CD4-positive, alpha-beta T cell (primary cell): ENCODE data around the gene HNRNPA1L2. TPM values are rescaled to one million over a fixed set of nuclear protein-coding genes. Genes with fewer than 3 reads are reported as not detected.
"Not testable (repeated sequence)": the region's sequence is repeated elsewhere in the genome, so short reads cannot be mapped to it uniquely, and the experiment has no call there.

Source experiments
- ATAC-seq: fragments of 200-7000 bp; cut with Tn5 transposase; one replicate; pipeline ENCODE4 v1.10.0; 2022; ENCODE audit warnings: mild to moderate bottlenecking; ENCODE audit not compliant: poor library complexity
- CTCF ChIA-PET: fragments of 350-600 bp; sonication (Branson Sonifier 250); formaldehyde crosslinking; loops from one replicate; lab custom pipeline; 2021; ENCODE audit warnings: antibody characterized with exemption, inconsistent platforms; lab: Charles Lee
- POLR2A ChIA-PET: fragments of 350-600 bp; sonication (Branson Sonifier 250); formaldehyde crosslinking; loops from one replicate; lab custom pipeline; 2021; ENCODE audit warnings: antibody characterized with exemption, inconsistent platforms; lab: Charles Lee
- DNase-seq, 14 experiments: peaks; one replicate each; pipeline ENCODE4 v3.0.0-alpha.2; 2013 to 2020; ENCODE audit warnings: mixed read lengths in 2 of 14
- H3K27ac ChIP-seq, 2 donors: one replicate each; pipeline versions ENCODE4 v1.5.1 to v1.7.0; 2013; ENCODE audit warnings: low read length in 2 of 2, low read depth in 1 of 2, mild to moderate bottlenecking in 1 of 2
- H3K27me3 ChIP-seq, 2 experiments: 1 replicate in 1 of 2; 2 replicates in 1 of 2; pipeline versions ENCODE4 v1.6.1 to v1.7.0; 2013; ENCODE audit warnings: low read length in 2 of 2, control low read depth in 1 of 2, mild to moderate bottlenecking in 1 of 2, moderate library complexity in 1 of 2; ENCODE audit not compliant: insufficient read depth in 2 of 2, control insufficient read depth in 1 of 2
- H3K36me3 ChIP-seq: one replicate; pipeline ENCODE4 v1.6.1; 2013; ENCODE audit warnings: low read length, control low read depth; ENCODE audit not compliant: insufficient read depth
- H3K4me1 ChIP-seq: one replicate; pipeline ENCODE4 v1.6.1; 2013; ENCODE audit warnings: low read length, control low read depth; ENCODE audit not compliant: insufficient read depth
- H3K4me3 ChIP-seq: one replicate; pipeline ENCODE4 v1.5.1; 2013; ENCODE audit warnings: mild to moderate bottlenecking, low read length, moderate library complexity
- H3K9me3 ChIP-seq, 2 experiments: 1 replicate in 1 of 2; 2 replicates in 1 of 2; pipeline versions ENCODE4 v1.6.1 to v1.7.0; 2013; ENCODE audit warnings: low read length in 2 of 2, mild to moderate bottlenecking in 2 of 2, control low read depth in 1 of 2, moderate library complexity in 1 of 2; ENCODE audit not compliant: control insufficient read depth in 1 of 2, insufficient read depth in 1 of 2
- H3K27ac Mint-ChIP-seq: one replicate; pipeline ENCODE4 v1.8.0; 2020; ENCODE audit warnings: mixed read lengths
- H3K27me3 Mint-ChIP-seq: one replicate; pipeline ENCODE4 v1.8.0; 2021; ENCODE audit warnings: mixed read lengths
- H3K36me3 Mint-ChIP-seq: one replicate; pipeline ENCODE4 v1.8.0; 2021; ENCODE audit warnings: low read depth, mixed read lengths
- H3K4me1 Mint-ChIP-seq: one replicate; pipeline ENCODE4 v1.8.0; 2021; ENCODE audit warnings: low read depth, mixed read lengths
- H3K4me3 Mint-ChIP-seq: one replicate; pipeline ENCODE4 v1.8.0; 2020; ENCODE audit warnings: mild to moderate bottlenecking, mixed read lengths
- H3K9me3 Mint-ChIP-seq: one replicate; pipeline ENCODE4 v1.8.0; 2020; ENCODE audit warnings: mixed read lengths
- intact Hi-C, 2 experiments: fragments of 100-400 bp; cut with DNase I in 1 of 2; cut with micrococcal nuclease in 1 of 2; formaldehyde crosslinking; loops; one replicate each; pipeline versions ENCODE4 v1.15.1 to v1.9.0; 2023 to 2025; cut with DNase I, micrococcal nuclease
- total RNA-seq, 174 experiments: library from RNA in 2 of 174; stranded (reverse) in 2 of 174; gene quantifications; one replicate each; pipeline ENCODE4 v1.2.3 and lab custom pipeline; 2021 to 2026
- TF ChIP-seq, protein P1 (sequence below): fragments of 200-600 bp; IDR thresholded peaks from one replicate; pipeline ENCODE4 v1.8.0; 2022; ENCODE audit warnings: antibody characterized with exemption, mild to moderate bottlenecking

HNRNPA1L2 gene
- total RNA-seq, 2 experiments from 2014 or later: 15.5 to 17.1 TPM

GRCh38 chr13:52673465-52673864 lies 31.2 kb downstream of the HNRNPA1L2 start:
- CTCF ChIA-PET: no interaction called here
- ATAC-seq (no peak), DNase-seq (no peak)
- Histone ChIP-seq H3K27me3 (no peaks in the 10 kb centered on the region), H3K4me1 (no peaks in the 10 kb centered on the region), H3K9me3 (no peaks in the 10 kb centered on the region), H3K4me3 (no peak overlapping the region), H3K36me3 (peaks cover 55% of the 10 kb centered on the region), H3K27ac (no peak overlapping the region)
- no peaks in the 10 kb centered on the region for H3K27me3 Mint-ChIP-seq
- peaks cover 73% of the 10 kb centered on the region for H3K36me3 Mint-ChIP-seq
- TF ChIP-seq, protein P1, sequence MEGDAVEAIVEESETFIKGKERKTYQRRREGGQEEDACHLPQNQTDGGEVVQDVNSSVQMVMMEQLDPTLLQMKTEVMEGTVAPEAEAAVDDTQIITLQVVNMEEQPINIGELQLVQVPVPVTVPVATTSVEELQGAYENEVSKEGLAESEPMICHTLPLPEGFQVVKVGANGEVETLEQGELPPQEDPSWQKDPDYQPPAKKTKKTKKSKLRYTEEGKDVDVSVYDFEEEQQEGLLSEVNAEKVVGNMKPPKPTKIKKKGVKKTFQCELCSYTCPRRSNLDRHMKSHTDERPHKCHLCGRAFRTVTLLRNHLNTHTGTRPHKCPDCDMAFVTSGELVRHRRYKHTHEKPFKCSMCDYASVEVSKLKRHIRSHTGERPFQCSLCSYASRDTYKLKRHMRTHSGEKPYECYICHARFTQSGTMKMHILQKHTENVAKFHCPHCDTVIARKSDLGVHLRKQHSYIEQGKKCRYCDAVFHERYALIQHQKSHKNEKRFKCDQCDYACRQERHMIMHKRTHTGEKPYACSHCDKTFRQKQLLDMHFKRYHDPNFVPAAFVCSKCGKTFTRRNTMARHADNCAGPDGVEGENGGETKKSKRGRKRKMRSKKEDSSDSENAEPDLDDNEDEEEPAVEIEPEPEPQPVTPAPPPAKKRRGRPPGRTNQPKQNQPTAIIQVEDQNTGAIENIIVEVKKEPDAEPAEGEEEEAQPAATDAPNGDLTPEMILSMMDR: no peak
- H3K4me3 Mint-ChIP-seq: no peak overlapping the region
- POLR2A ChIA-PET: no interaction called here
- no peak overlapping the region for H3K27ac Mint-ChIP-seq
- H3K9me3 Mint-ChIP-seq: no peaks in the 10 kb centered on the region
- peaks cover 18% of the 10 kb centered on the region for H3K4me1 Mint-ChIP-seq
- intact Hi-C loops: no loop called here

- TF ChIP-seq, protein P1: no peak
- intact Hi-C loops: no loop called here
- DNase-seq (no peak), ATAC-seq (no peak)
- Mint-ChIP-seq H3K9me3 (no peaks in the 10 kb centered on the region), H3K27me3 (no peaks in the 10 kb centered on the region), H3K4me1 (peaks cover 6% of the 10 kb centered on the region), H3K36me3 (peaks cover 83% of the 10 kb centered on the region), H3K4me3 (no peak overlapping the region), H3K27ac (no peak overlapping the region)
- H3K9me3 ChIP-seq: no peaks in the 10 kb centered on the region
- no peak overlapping the region for H3K27ac ChIP-seq
- H3K4me3 ChIP-seq: no peak overlapping the region
- no peaks in the 10 kb centered on the region for H3K4me1 ChIP-seq
- peaks cover 68% of the 10 kb centered on the region for H3K36me3 ChIP-seq
- H3K27me3 ChIP-seq: no peaks in the 10 kb centered on the region
- POLR2A ChIA-PET: interaction anchor here (1.0 kb wide), 1 partner anchor 61 kb away, joined by 3 read pairs; no protein-coding TSS in a partner anchor
- CTCF ChIA-PET: no interaction called here
Measured at GRCh38 chr13:52677823-52678222, 35.6 kb downstream of the HNRNPA1L2 start.

DNA sequence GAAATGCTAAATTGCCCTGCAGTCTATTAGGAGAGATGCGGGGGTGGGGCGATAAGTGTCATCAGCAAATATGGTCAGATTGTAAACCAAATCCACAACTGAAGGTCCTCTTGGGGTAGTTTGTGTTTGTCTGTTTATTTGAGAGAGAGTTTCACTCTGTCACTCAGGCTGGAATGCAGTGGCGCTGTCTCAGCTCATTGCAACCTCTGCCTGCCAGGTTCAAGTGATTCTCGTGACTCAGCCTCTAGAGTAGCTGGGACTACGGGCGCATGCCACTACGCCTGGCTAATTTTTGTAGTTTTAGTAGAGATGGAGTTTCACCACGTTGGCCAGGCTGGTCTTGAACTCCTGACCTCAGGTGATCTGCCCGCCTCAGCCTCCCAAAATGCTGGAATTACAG lies 43.6 kb downstream of the HNRNPA1L2 start:
- H3K27me3 Mint-ChIP-seq, H3K4me1 Mint-ChIP-seq, DNase-seq, H3K9me3 Mint-ChIP-seq, intact Hi-C loops, POLR2A ChIA-PET, H3K27ac Mint-ChIP-seq, H3K9me3 ChIP-seq, H3K27me3 ChIP-seq, ATAC-seq, CTCF ChIA-PET, H3K4me3 ChIP-seq, H3K4me3 Mint-ChIP-seq, H3K27ac ChIP-seq, H3K4me1 ChIP-seq: not testable (repeated sequence)
- peaks cover 95% of the 10 kb centered on the region for H3K36me3 Mint-ChIP-seq
- H3K36me3 ChIP-seq: peaks cover 49% of the 10 kb centered on the region

- intact Hi-C loops: no loop called here
- Mint-ChIP-seq H3K36me3 (peaks cover 93% of the 10 kb centered on the region), H3K4me3 (no peak overlapping the region), H3K27me3 (no peaks in the 10 kb centered on the region), H3K4me1 (peaks cover 10% of the 10 kb centered on the region), H3K9me3 (no peaks in the 10 kb centered on the region), H3K27ac (no peak overlapping the region)
- H3K27me3 ChIP-seq: no peaks in the 10 kb centered on the region
- TF ChIP-seq, protein P1: no peak
- no peaks in the 10 kb centered on the region for H3K4me1 ChIP-seq
- no peak for ATAC-seq
- H3K4me3 ChIP-seq: no peak overlapping the region
- CTCF ChIA-PET: no interaction called here
- POLR2A ChIA-PET: no interaction called here
- H3K27ac ChIP-seq: no peak overlapping the region
- H3K36me3 ChIP-seq: peaks cover 43% of the 10 kb centered on the region
- no peaks in the 10 kb centered on the region for H3K9me3 ChIP-seq
- DNase-seq: no peak
Measured at GRCh38 chr13:52686376-52686775, 44.1 kb downstream of the HNRNPA1L2 start.
